ENCODE results near the gene FCRL6.

Gene FCRL6

GRCh38 chr1:159828176-159828575, 26.0 kb downstream of the FCRL6 start:
- Histone ChIP-seq H3K4me3 (ENCODE audit: low read depth, low read length) (no peak overlapping the region), H3K9me3 (ENCODE audit: control insufficient read depth, insufficient read depth, low read depth, low read length) (no peaks in the 10 kb centered on the region), H3K4me1 (ENCODE audit: control insufficient read depth, insufficient read depth, low read length) (no peaks in the 10 kb centered on the region), H3K36me3 (ENCODE audit: control insufficient read depth in 2 of 2, insufficient read depth in 1 of 2, low read length in 2 of 2) (no peaks in the 10 kb centered on the region), H3K27ac (ENCODE audit: extremely low read depth, low read depth, low read length) (no peak overlapping the region)
- ChIA-PET CTCF (interaction anchor here (4.1 kb wide), 1 partner anchor 30 kb away, joined by 24 read pairs; no protein-coding TSS in a partner anchor), POLR2A (no interaction called here)
- TF ChIP-seq ZSCAN5A (tag by site-specific recombination; IDR thresholded peaks at IDR 0.05) = no peak
- no peak for TF ChIP-seq BCL6B (tag by site-specific recombination; IDR thresholded peaks at IDR 0.05)
- no peak for TF ChIP-seq ZNF394 (tag by site-specific recombination; IDR thresholded peaks at IDR 0.05; ENCODE audit: borderline replicate concordance)
- no peak for TF ChIP-seq ZNF2 (tag by site-specific recombination; IDR thresholded peaks at IDR 0.05)
- TF ChIP-seq INSM2 (tag by site-specific recombination; IDR thresholded peaks at IDR 0.05) = no peak

- ChIA-PET CTCF (interaction anchor here (1.0 to 4.1 kb wide), 2 partner anchors 9 to 30 kb away, joined by 3 to 24 read pairs; no protein-coding TSS in a partner anchor), POLR2A (no interaction called here)
- Histone ChIP-seq H3K36me3 (ENCODE audit: control insufficient read depth in 2 of 2, insufficient read depth in 1 of 2, low read length in 2 of 2) (no peaks in the 10 kb centered on the region), H3K9me3 (ENCODE audit: control insufficient read depth, insufficient read depth, low read depth, low read length) (no peaks in the 10 kb centered on the region), H3K27ac (ENCODE audit: extremely low read depth, low read depth, low read length) (no peak overlapping the region), H3K4me1 (ENCODE audit: control insufficient read depth, insufficient read depth, low read length) (no peaks in the 10 kb centered on the region), H3K4me3 (ENCODE audit: low read depth, low read length) (no peak overlapping the region)
- TF ChIP-seq ZNF571 (tag by site-specific recombination; IDR thresholded peaks at IDR 0.05) (no peak), PATZ1 (tag by site-specific recombination; IDR thresholded peaks at IDR 0.05) (no peak), ZNF623 (tag by site-specific recombination; IDR thresholded peaks at IDR 0.05) (no peak), HOXC10 (CRISPR knock-in tag; IDR thresholded peaks at IDR 0.05) (no peak), ZNF558 (tag by site-specific recombination; IDR thresholded peaks at IDR 0.05) (no peak), YY1 (tag by site-specific recombination; IDR thresholded peaks at IDR 0.05) (no peak), ZNF16 (tag by site-specific recombination; IDR thresholded peaks at IDR 0.05; ENCODE audit: low read depth) (no peak), ZNF292 (tag by site-specific recombination; IDR thresholded peaks at IDR 0.05; ENCODE audit: borderline replicate concordance, low read depth) (no peak), YY2 (tag by site-specific recombination; IDR thresholded peaks at IDR 0.05) (no peak), ZNF560 (tag by site-specific recombination; IDR thresholded peaks at IDR 0.05; ENCODE audit: borderline replicate concordance) (no peak), ZNF768 (tag by site-specific recombination; IDR thresholded peaks at IDR 0.05) (no peak), KLF7 (tag by site-specific recombination; IDR thresholded peaks at IDR 0.05; ENCODE audit: borderline replicate concordance) (no peak), PRDM2 (tag by site-specific recombination; IDR thresholded peaks at IDR 0.05; ENCODE audit: borderline replicate concordance) (no peak), ZNF146 (tag by site-specific recombination; IDR thresholded peaks at IDR 0.05) (no peak), GFI1B (tag by site-specific recombination; IDR thresholded peaks at IDR 0.05) (no peak), ZNF175 (tag by site-specific recombination; IDR thresholded peaks at IDR 0.05) (no peak), ZBTB20 (tag by site-specific recombination; IDR thresholded peaks at IDR 0.05) (no peak)
Observed at GRCh38 chr1:159828581-159829272, 26.6 kb downstream of the FCRL6 start.

Measured in HEK293 (cell line).